DOHH2 (cell line): ENCODE measurements around the gene GALNT17.

ENCODE experiments used
- CTCF ChIP-seq: fragments of 200-600 bp; sonication (generic); IDR thresholded peaks from one replicate; pipeline ENCODE4 v1.5.1; 2014; ENCODE audit warnings: antibody characterized with exemption, mild to moderate bottlenecking, low read depth, low read length; ENCODE audit not compliant: poor library complexity, severe bottlenecking
- EZH2phosphoT487 ChIP-seq: fragments of 200-600 bp; sonication (generic); IDR thresholded peaks from 2 replicates; pipeline ENCODE4 v1.6.1; 2017; ENCODE audit warnings: borderline replicate concordance, mild to moderate bottlenecking, antibody characterized with exemption, low read length, moderate library complexity, mixed read lengths

GRCh38 chr7:71140264-71140663 is 8.3 kb downstream of the GALNT17 start:
- TF ChIP-seq CTCF: no peak
- no peak for TF ChIP-seq EZH2phosphoT487
